ENCODE measurements around the gene MAP1LC3B2.

DNA sequence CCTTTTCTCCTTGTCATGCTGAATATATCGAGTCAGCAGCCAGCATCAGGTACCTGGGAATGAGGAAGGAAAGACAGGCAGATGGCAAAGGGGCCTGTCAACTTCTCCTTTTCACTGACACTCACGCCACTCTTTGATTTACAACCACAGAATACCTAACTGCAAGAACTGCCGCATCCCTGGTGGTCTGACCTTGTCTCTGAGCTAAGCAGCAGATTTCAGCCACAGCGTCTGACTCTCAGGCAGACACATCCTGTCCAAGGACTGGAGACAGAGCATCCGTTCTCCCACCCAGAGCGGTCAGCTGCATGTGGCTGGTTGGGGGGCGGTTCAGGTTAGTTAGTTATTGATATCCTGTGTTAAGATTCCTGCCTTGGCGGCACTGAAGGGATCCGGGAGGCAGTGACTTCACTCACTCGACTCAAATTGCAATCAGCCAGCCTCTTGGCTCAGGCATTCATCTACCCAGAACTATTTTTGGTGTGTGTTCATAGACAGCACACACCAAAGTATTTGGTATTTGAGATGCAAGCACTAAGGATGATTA is 11.2 kb upstream of the MAP1LC3B2 start:
- TF ChIP-seq CTCF (IDR thresholded peaks at IDR 0.05) (no peak), POLR2A (IDR thresholded peaks at IDR 0.05) (no peak)
